ENCODE measurements around the gene ARHGAP10. TPM values are rescaled to one million over a fixed set of nuclear protein-coding genes. Genes with fewer than 3 reads are reported as not detected.

ARHGAP10 gene
- total RNA-seq, 1 experiment from 2014 or later = 4.8 TPM

DNA sequence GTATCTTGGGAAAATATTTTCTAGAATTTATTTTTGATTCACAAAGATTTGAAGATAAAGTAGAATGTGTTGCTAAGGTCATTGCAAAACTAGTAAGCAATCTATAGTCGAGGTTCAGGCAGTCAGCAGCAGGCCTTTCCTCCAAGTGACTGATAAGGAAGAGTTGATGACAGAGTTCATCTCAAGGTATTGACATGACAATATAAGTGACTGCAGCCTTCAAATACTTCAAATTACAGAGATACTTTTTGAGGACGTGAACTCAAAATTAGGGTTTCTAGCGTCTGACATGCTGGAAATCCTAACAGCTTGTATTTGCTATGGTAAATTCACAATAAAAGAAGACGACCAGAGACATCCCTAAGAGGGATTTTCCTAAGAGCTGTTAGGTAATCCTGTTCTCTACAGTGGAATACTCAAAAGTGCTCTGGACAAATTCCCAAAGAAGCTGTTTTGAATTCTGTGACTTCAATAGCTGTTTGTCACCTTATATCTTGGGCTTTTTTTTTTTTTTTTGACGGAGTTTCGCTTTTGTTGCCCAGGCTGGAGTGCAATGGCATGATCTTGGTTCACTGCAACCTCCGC, 7.4 kb downstream of the ARHGAP10 start:
- peaks cover 14% of the 10 kb centered on the region for H3K4me1 ChIP-seq (ENCODE audit: insufficient read depth, low read length, poor library complexity, severe bottlenecking)
- no peak overlapping the region for H3K4me3 ChIP-seq (ENCODE audit: low read depth, low read length, poor library complexity, severe bottlenecking)
- no peaks in the 10 kb centered on the region for H3K27me3 ChIP-seq (replicated peaks; ENCODE audit: insufficient read depth, low read depth, low read length, poor library complexity)
- H3K27ac ChIP-seq (ENCODE audit: low read depth, low read length, poor library complexity, severe bottlenecking) = no peak overlapping the region
- no peaks in the 10 kb centered on the region for H3K36me3 ChIP-seq (ENCODE audit: insufficient read depth, low read length, poor library complexity, severe bottlenecking)
- TF ChIP-seq, protein P1, sequence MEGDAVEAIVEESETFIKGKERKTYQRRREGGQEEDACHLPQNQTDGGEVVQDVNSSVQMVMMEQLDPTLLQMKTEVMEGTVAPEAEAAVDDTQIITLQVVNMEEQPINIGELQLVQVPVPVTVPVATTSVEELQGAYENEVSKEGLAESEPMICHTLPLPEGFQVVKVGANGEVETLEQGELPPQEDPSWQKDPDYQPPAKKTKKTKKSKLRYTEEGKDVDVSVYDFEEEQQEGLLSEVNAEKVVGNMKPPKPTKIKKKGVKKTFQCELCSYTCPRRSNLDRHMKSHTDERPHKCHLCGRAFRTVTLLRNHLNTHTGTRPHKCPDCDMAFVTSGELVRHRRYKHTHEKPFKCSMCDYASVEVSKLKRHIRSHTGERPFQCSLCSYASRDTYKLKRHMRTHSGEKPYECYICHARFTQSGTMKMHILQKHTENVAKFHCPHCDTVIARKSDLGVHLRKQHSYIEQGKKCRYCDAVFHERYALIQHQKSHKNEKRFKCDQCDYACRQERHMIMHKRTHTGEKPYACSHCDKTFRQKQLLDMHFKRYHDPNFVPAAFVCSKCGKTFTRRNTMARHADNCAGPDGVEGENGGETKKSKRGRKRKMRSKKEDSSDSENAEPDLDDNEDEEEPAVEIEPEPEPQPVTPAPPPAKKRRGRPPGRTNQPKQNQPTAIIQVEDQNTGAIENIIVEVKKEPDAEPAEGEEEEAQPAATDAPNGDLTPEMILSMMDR (conservative IDR thresholded peaks at IDR 0.05; ENCODE audit: low read depth, low read length) = no peak
- no TSS peak for BruUV-seq (replicated peaks)
- ChIA-PET POLR2A (ENCODE audit: low non-redundant PET) (no interaction called here), CTCF (no interaction called here)
- no peak for DNase-seq (ENCODE audit: low spot score)
- no peaks in the 10 kb centered on the region for H3K9me3 ChIP-seq (ENCODE audit: low read depth, low read length, poor library complexity, severe bottlenecking)
- intact Hi-C loops (cut with micrococcal nuclease; ENCODE audit: unreplicated experiment) = no loop called here

GRCh38 chr4:147740176-147740575, 8.3 kb downstream of the ARHGAP10 start:
- POLR2A ChIA-PET (ENCODE audit: low non-redundant PET) = no interaction called here
- TF ChIP-seq, protein P1 (conservative IDR thresholded peaks at IDR 0.05; ENCODE audit: low read depth, low read length) = no peak
- TF ChIP-seq EZH2 (IDR thresholded peaks at IDR 0.05; ENCODE audit: borderline replicate concordance, low read depth, low read length, poor library complexity, severe bottlenecking) = no peak
- no TSS peak for BruUV-seq (replicated peaks)
- Histone ChIP-seq H3K36me3 (ENCODE audit: insufficient read depth, low read length, poor library complexity, severe bottlenecking) (no peaks in the 10 kb centered on the region), H3K4me1 (ENCODE audit: insufficient read depth, low read length, poor library complexity, severe bottlenecking) (peaks cover 14% of the 10 kb centered on the region), H3K27ac (ENCODE audit: low read depth, low read length, poor library complexity, severe bottlenecking) (no peak overlapping the region), H3K9me3 (ENCODE audit: low read depth, low read length, poor library complexity, severe bottlenecking) (no peaks in the 10 kb centered on the region), H3K27me3 (replicated peaks; ENCODE audit: insufficient read depth, low read depth, low read length, poor library complexity) (no peaks in the 10 kb centered on the region), H3K4me3 (ENCODE audit: low read depth, low read length, poor library complexity, severe bottlenecking) (no peak overlapping the region)
- intact Hi-C loops (cut with micrococcal nuclease; ENCODE audit: unreplicated experiment) = no loop called here
- DNase-seq (ENCODE audit: low spot score) = no peak
- CTCF ChIA-PET = no interaction called here

DNA sequence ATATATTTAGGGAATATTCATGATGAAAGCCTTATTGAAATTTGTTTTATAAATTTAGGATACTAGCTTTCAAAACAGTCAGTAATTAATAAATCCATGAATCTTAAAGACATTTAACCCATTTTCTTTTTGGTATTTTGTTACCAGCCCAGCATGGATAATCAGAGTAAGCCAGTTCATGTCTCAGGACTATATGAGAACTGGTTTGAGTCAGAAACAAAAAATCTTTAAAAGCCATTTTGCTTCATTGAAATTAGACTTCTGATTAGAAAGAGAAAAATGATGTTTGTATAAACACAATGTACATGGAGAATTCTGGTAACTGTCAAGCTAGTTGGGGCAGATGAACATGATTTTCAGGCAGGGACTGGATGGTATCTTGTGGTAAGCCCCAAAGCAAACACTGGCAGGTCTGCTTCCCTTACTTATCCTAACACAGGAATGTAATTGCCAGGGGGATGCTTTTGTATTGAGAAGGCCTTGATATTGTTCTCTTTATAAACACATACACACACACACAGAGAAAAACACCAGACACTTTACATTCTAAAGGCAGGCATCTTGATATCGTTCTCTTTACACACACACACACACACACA, 9.4 kb downstream of the ARHGAP10 start:
- ChIA-PET CTCF (no interaction called here), POLR2A (ENCODE audit: low non-redundant PET) (no interaction called here)
- Histone ChIP-seq H3K4me3 (ENCODE audit: low read depth, low read length, poor library complexity, severe bottlenecking) (no peak overlapping the region), H3K9me3 (ENCODE audit: low read depth, low read length, poor library complexity, severe bottlenecking) (no peaks in the 10 kb centered on the region), H3K27me3 (replicated peaks; ENCODE audit: insufficient read depth, low read depth, low read length, poor library complexity) (no peaks in the 10 kb centered on the region), H3K36me3 (ENCODE audit: insufficient read depth, low read length, poor library complexity, severe bottlenecking) (no peaks in the 10 kb centered on the region), H3K27ac (ENCODE audit: low read depth, low read length, poor library complexity, severe bottlenecking) (no peak overlapping the region), H3K4me1 (ENCODE audit: insufficient read depth, low read length, poor library complexity, severe bottlenecking) (peaks cover 10% of the 10 kb centered on the region)
- TF ChIP-seq EZH2 (IDR thresholded peaks at IDR 0.05; ENCODE audit: borderline replicate concordance, low read depth, low read length, poor library complexity, severe bottlenecking) = no peak
- TF ChIP-seq, protein P1 (conservative IDR thresholded peaks at IDR 0.05; ENCODE audit: low read depth, low read length) = no peak
- no peak for DNase-seq (ENCODE audit: low spot score)
- intact Hi-C loops (cut with micrococcal nuclease; ENCODE audit: unreplicated experiment) = no loop called here
- BruUV-seq (replicated peaks) = no TSS peak

All from A673 (cell line).